Stimulated activated CD4-positive, alpha-beta T cell treated with anti-CD3 and anti-CD28 coated beads, Interleukin-15, amount 100 ng/mL, for 24 hours (primary cell): ENCODE results near the gene PTGES2.
"Not testable (repeated sequence)": the region's sequence is repeated elsewhere in the genome, so short reads cannot be mapped to it uniquely, and the experiment has no call there.

Experiments used
- DNase-seq: peaks from one replicate; pipeline ENCODE4 v3.0.0-alpha.2; 2020

Gene PTGES2

GRCh38 chr9:128118971-128119665, 8.4 kb downstream of the PTGES2 start:
- DNase-seq: no peak

GRCh38 chr9:128118472-128118857, 9.1 kb downstream of the PTGES2 start:
- DNase-seq: no peak

GRCh38 chr9:128117613-128118471, 9.7 kb downstream of the PTGES2 start:
- peak; percentile 98 for DNase-seq

- DNase-seq: no peak
These were observed 11.1 kb downstream of the PTGES2 start for GRCh38 chr9:128116104-128117083.

DNA sequence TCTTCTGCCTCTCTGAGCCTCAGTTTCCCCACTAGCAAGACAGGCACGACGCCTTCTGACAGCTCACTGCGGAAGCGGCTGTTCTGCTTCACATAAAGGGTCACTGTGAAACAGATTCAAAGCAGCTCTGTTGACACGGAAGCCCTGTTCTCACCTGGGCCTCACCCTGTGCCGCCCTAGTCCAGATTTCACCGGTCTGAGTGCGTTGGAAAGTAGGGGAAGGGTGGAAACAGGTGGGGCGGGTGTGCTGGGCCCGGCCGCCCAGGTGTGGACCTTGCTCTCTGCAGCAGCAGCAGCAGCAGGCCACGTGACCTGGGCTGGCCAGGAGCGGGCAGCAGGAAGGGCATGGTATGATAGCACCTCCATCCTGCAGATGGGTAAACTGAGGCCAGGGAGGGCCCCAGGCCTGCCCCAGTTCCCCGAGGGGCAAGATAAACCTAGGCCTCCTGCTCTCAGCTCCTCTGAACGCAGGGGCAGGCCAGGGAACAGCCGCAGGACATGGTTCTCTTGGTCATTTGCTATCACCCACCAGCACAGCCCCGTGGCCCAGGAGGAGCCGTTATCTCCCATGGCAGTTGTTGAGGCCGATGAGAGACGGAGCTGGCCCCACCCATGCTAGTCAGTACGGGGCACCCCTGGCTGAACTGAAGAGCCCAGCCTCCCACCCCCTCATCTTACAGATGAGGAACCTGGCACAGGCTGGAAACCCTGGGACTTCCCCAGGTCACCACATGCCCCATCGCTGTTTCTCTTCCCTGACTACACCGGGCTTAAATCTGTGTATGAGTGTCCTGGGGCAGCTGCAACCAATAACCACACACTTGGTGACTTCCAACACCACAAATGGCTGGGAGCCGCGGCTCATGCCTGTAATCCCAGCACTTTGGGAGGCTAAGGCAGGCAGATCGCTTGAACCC, 12.1 kb downstream of the PTGES2 start:
- peak; percentile 26 for DNase-seq

- no peak for DNase-seq
These were observed 13.0 kb downstream of the PTGES2 start for GRCh38 chr9:128114326-128115186.

GRCh38 chr9:128113526-128114325, 13.8 kb downstream of the PTGES2 start:
- no peak for DNase-seq

DNA sequence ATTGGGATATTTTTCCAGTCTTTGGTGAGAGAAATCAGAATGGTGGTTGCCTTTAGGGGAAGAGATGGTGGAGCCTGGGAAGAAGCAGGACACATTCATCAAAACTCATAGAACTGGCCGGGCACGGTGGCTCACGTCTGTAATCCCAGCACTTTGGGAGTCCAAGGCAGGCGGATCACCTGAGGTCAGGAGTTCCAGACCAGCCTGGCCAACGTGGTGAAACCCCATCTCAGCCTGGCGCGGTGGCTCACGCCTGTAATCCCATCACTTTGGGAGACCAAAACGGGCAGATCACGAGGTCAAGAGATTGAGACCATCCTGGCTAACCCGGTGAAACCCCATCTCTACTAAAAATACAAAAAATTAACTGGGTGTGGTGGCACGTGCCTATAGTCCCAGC, 15.8 kb downstream of the PTGES2 start:
- DNase-seq: not testable (repeated sequence)

DNA sequence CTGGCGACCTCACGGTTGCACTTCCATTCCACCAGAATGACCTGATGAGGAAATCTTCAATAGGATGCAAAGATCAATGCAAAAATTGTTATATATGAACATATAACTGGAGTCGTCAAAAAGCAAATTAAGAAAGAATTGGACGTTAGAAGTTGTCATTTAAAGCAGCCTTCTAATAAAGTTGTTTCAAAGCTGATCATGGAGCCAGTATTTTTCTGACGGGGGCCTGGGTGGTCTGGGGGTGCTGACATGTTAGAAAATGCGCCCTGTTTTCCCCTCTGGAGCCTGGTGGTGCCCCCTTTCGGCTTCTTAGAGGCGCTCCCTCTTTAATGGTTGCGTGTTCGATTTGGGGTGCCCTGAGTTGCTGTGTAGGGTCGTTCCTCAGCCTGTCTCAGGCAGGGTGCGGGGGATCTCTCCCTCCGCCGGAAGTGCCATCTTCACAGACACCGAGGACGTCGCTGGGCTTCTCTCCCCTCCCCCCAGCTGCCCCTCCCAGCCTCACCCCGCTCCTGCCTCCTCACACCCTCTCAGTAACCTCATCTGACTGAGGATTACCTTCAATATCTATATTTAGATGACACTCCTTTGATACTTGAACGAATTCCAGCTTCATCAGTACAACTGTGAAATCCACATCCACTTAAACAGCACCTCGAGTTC, 18.3 kb downstream of the PTGES2 start:
- no peak for DNase-seq

- DNase-seq: no peak
These were observed 19.1 kb downstream of the PTGES2 start for GRCh38 chr9:128108269-128109049.

- DNase-seq: no peak
These were observed 19.9 kb downstream of the PTGES2 start for GRCh38 chr9:128107468-128108268.

DNA sequence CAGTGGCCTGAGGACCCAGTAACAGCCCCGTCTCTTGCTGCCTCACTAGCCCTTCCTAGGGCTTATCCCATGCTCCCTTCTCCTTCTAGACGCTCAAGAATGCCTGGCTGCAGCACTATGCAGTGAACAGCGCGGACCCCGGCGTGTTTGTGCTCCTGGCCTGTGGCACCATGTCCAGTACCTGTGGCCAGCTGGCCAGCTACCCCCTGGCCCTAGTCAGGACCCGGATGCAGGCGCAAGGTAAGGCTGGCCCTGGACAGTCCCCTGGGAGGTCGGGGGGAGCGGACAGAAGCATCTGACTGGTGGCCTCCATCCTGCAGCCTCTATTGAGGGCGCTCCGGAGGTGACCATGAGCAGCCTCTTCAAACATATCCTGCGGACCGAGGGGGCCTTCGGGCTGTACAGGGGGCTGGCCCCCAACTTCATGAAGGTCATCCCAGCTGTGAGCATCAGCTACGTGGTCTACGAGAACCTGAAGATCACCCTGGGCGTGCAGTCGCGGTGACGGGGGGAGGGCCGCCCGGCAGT, 20.5 kb downstream of the PTGES2 start:
- no peak for DNase-seq

GRCh38 chr9:128106181-128106939, 21.2 kb downstream of the PTGES2 start:
- no peak for DNase-seq

DNA sequence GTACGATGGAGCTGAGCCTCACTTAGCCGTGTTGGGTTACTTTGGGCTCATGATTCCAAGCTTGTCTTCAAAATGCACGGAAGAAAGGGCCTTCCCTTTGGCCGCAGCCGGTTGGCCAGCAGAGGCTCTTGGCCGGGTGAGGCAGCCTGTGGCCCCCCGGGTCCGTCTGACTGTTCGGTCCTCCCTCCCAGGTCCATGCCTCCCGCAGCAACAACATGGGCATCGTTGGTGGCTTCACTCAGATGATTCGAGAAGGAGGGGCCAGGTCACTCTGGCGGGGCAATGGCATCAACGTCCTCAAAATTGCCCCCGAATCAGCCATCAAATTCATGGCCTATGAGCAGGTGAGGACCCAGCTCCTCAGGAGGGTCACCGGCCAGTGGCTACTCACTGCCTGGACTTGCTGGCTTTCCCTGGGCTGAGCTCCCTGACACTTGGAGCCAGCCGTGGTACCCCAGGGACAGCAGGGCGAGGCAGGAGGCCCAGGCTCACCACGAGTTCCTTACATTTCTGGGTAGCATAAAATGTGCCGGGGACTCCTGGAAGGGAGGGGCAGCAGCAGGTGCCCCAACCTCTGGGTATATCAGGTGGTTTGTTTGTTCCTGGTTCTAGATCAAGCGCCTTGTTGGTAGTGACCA, 21.9 kb downstream of the PTGES2 start:
- DNase-seq: no peak

DNA sequence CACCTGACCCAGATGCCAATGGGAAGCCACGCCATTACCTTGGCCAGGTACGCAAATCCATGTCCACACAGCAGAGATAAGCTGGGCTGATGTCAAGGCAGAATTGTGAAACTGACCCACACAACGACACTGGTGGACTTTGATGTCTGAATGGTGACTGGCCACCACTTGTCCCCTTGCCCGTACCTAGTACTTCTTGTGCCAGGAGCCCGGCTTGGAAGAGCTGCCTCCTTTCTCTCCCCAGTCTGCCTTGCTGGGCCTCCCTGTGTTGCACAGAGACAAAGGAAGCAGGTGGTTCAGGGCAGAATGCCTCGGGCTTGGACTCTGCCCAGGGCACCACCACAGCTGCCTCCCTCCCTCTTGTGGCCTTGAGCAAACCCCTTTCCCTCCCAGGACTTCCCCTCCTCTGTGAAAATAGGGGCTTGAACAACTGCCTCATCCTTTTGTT, 23.3 kb downstream of the PTGES2 start:
- no peak for DNase-seq

- peak; percentile 50 for DNase-seq
These were observed 24.0 kb downstream of the PTGES2 start for GRCh38 chr9:128103589-128103962.
